ENCODE data around the gene HELQ. TPM values are rescaled to one million over a fixed set of nuclear protein-coding genes. Genes with fewer than 3 reads are reported as not detected.

HELQ gene
- total RNA-seq, 1 experiment from 2014 or later: 9.3 TPM

DNA sequence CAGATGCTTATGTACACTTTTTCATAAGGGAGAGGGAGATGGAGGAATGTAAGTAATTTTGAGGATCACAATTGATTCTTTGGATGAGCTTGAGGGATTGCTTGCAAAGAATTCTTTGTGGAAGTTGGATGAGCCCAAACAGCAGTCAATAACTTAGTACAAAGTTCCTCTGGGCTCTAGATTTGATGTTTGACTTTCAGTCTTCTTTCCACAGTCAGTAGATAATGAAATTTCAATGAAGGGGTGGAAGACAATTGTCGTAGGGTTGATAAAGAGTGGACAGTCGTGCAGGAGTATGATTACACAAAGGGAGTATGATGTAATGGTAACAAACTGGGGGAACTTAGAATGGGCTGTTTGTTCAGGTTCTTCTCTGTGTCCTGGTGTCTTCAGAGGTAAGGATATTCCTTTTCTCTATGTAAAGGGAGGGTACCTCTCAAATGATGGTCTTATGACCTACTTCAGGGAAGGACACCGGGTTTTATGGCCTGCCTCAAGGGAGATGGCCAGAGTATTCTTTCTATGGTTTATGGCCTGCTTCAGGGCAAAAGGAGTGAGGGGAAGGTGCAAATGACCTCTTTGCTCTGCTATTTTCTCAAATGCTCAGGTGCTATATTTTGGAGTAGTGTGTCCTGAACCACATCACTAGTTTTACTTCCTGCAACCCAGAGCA is 31.0 kb upstream of the HELQ start:
- no peak for ATAC-seq
- BruUV-seq (replicated peaks): no TSS peak

DNA sequence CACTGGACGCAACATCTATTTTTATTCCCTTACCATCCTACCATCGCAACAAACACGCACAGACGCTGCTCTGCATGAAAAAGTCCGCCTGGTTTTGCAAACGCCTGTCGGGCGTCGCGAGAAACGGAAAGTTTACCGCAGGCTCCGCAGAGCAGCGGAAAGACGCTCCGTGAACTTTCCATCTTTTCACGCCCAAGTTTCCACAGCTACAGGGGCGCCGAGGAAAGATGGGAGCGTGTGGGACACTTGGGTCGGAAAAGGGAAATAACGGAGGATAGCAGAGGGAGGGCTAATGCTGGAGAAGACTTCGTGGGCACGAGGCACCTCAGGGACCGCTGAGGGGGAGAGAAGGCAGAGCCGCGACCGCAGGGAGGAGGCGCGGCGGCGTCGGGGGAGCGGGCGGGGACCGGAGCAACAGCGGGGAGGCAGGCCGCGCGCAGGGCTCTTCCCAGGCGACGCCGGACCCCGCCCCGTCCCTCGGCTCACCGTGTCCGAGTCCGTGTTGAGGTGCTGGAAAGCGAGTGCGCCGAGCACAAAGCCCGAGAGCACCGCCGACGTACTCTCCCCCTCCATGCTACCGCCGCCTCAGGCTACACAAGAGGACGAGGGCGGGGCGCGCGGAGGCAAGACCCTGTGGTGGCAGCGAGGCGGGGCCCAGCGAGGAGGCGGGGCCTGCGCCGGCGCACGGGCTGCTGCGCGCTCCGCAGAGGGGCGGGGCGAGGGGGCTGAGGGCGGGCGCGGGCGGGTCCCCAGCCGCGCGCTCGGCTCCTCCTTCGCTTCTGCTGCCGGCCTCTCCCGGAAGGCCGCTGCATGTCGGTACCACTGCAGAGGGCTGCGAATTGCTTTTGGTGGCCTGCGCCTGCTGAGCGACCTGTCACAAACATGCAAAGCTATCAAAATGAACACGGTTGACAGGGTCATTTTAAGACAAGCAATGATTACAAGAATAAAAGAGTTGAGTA is 29.2 kb upstream of the HELQ start, which contains the start of gene ABRAXAS1:
ABRAXAS1 (minus strand) TSS at position 601 of the 962 bp plus-strand sequence; CDS start at position 573, 28 bp downstream.
- Histone ChIP-seq H3K27me3 (ENCODE audit: control insufficient read depth, insufficient read depth, low read length) (no peaks in the 10 kb centered on the region), H3K4me3 (ENCODE audit: low read depth in 2 of 2, low read length in 2 of 2) (peak within 1 kb of the TSS; percentile 80 to 87), H3K4me1 (ENCODE audit: control insufficient read depth, insufficient read depth, low read length) (peaks cover 5% of the 10 kb centered on the region; the same call in 1 of the 2 replicates), H3K36me3 (ENCODE audit: control insufficient read depth, insufficient read depth, low read length) (no peaks in the 10 kb centered on the region; the same call in 1 of the 2 replicates), H3K9me3 (ENCODE audit: control insufficient read depth, insufficient read depth, low read depth, low read length) (no peaks in the 10 kb centered on the region), H3K27ac (ENCODE audit: low read length) (peak within 1 kb of the TSS; percentile 86)
- peak; percentile 97 for ATAC-seq
- ChIA-PET CTCF (no interaction called here), POLR2A (no interaction called here)
- intact Hi-C loops (cut with micrococcal nuclease; ENCODE audit: unreplicated experiment) (no loop called here), in situ Hi-C loops (cut with HindIII; ENCODE audit: low pct_unique_long_range_greater_than_20kb, low sequenced_read_pairs) (no loop called here)
- BruUV-seq (replicated peaks): no TSS peak
- TF ChIP-seq TCF7L2 (IDR thresholded peaks at IDR 0.05; ENCODE audit: low read depth, low read length) (no peak), POLR2AphosphoS5 (IDR thresholded peaks at IDR 0.05; ENCODE audit: low read depth, low read length) (peak; percentile 45; the same call in 1 of the 2 replicates)
- DNase-seq (ENCODE audit: low read depth, low spot score): peak; percentile 18

More for the DNA sequence above, 31.0 kb upstream of the HELQ start:
- Histone ChIP-seq H3K4me1 (ENCODE audit: control insufficient read depth, insufficient read depth, low read length) (peaks cover 5% of the 10 kb centered on the region; the same call in 1 of the 2 replicates), H3K27me3 (ENCODE audit: control insufficient read depth, insufficient read depth, low read length) (no peaks in the 10 kb centered on the region), H3K36me3 (ENCODE audit: control insufficient read depth, insufficient read depth, low read length) (no peaks in the 10 kb centered on the region; the same call in 1 of the 2 replicates), H3K9me3 (ENCODE audit: control insufficient read depth, insufficient read depth, low read depth, low read length) (no peaks in the 10 kb centered on the region), H3K27ac (ENCODE audit: low read length) (no peak overlapping the region), H3K4me3 (ENCODE audit: low read depth in 2 of 2, low read length in 2 of 2) (no peak overlapping the region)
- no peak for DNase-seq (ENCODE audit: low read depth, low spot score)
- ChIA-PET CTCF (no interaction called here), POLR2A (interaction anchor here (0.6 kb wide), 1 partner anchor 114 kb away, joined by 3 read pairs; no protein-coding TSS in a partner anchor)
- in situ Hi-C loops (cut with HindIII; ENCODE audit: low pct_unique_long_range_greater_than_20kb, low sequenced_read_pairs) (no loop called here), intact Hi-C loops (cut with micrococcal nuclease; ENCODE audit: unreplicated experiment) (no loop called here)
- TF ChIP-seq SIN3A (IDR thresholded peaks at IDR 0.05; ENCODE audit: borderline replicate concordance, insufficient read depth, low read depth, low read length) (no peak), POLR2AphosphoS5 (IDR thresholded peaks at IDR 0.05; ENCODE audit: low read depth, low read length) (no peak), CTCF (IDR thresholded peaks at IDR 0.05) (no peak), TCF7L2 (IDR thresholded peaks at IDR 0.05; ENCODE audit: low read depth, low read length) (no peak)
- TF ChIP-seq, protein P1, sequence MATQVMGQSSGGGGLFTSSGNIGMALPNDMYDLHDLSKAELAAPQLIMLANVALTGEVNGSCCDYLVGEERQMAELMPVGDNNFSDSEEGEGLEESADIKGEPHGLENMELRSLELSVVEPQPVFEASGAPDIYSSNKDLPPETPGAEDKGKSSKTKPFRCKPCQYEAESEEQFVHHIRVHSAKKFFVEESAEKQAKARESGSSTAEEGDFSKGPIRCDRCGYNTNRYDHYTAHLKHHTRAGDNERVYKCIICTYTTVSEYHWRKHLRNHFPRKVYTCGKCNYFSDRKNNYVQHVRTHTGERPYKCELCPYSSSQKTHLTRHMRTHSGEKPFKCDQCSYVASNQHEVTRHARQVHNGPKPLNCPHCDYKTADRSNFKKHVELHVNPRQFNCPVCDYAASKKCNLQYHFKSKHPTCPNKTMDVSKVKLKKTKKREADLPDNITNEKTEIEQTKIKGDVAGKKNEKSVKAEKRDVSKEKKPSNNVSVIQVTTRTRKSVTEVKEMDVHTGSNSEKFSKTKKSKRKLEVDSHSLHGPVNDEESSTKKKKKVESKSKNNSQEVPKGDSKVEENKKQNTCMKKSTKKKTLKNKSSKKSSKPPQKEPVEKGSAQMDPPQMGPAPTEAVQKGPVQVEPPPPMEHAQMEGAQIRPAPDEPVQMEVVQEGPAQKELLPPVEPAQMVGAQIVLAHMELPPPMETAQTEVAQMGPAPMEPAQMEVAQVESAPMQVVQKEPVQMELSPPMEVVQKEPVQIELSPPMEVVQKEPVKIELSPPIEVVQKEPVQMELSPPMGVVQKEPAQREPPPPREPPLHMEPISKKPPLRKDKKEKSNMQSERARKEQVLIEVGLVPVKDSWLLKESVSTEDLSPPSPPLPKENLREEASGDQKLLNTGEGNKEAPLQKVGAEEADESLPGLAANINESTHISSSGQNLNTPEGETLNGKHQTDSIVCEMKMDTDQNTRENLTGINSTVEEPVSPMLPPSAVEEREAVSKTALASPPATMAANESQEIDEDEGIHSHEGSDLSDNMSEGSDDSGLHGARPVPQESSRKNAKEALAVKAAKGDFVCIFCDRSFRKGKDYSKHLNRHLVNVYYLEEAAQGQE (IDR thresholded peaks at IDR 0.05; ENCODE audit: insufficient read depth in 1 of 2, low read depth in 2 of 2, low read length in 1 of 2): no peak
